Astrocyte of the hippocampus (primary cell): ENCODE measurements around the gene ELAPOR2.
"Not testable (repeated sequence)": the region's sequence is repeated elsewhere in the genome, so short reads cannot be mapped to it uniquely, and the experiment has no call there.

Source experiments
- DNase-seq: peaks from one replicate; pipeline ENCODE4 v3.0.0; 2011; ENCODE audit warnings: low read depth, low spot score

The ELAPOR2 gene

DNA sequence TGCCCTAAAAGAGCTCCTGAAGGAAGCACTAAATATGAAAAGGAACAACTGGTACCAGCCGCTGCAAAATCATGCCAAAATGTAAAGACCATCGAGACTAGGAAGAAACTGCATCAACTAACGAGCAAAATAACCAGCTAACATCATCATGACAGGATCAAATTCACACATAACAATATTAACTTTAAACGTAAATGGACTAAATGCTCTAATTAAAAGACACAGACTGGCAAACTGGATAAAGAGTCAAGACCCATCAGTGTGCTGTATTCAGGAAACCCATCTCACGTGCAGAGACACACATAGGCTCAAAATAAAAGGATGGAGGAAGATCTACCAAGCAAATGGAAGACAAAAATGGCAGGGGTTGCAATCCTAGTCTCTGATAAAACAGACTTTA, 17.9 kb downstream of the ELAPOR2 start:
- DNase-seq: not testable (repeated sequence)

DNA sequence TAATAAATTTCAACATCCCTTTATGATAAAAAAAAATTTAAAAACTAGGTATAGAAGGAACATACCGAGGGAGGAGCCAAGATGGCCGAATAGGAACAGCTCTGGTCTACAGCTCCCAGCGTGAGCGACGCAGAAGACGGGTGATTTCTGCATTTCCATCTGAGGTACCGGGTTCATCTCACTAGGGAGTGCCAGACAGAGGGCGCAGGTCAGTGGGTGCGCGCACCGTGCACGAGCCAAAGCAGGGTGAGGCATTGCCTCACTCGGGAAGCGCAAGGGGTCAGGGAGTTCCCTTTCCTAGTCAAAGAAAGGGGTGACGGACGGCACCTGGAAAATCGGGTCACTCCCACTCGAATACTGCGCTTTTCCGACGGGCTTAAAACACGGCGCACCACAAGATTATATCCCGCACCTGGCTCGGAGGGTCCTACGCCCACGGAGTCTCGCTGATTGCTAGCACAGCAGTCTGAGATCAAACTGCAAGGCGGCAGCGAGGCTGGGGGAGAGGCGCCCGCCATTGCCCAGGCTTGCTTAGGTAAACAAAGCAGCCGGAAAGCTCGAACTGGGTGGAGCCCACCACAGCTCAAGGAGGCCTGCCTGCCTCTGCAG, 19.7 kb downstream of the ELAPOR2 start:
- DNase-seq: not testable (repeated sequence)

GRCh38 chr7:87038993-87039690, 20.3 kb downstream of the ELAPOR2 start:
- DNase-seq: no peak

DNA sequence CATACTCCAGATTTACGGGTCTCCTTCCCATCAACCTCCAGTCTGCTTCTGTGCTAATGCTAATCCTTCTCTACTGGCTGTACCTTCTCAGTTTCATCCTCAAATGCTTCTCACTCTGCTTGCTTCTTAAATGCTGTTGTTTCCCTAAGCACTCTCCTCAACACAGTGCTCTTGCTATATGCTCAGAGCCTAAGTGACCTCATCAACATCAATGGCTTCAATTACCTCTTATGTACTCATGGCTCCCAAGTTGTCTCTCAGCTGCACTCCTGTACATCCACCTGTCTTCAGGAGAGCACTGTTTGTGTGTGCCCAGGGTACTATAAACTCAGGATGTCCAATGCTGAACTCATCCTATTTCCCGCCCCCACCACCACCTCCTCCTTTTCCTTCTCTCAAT, 22.5 kb downstream of the ELAPOR2 start:
- DNase-seq: no peak

DNA sequence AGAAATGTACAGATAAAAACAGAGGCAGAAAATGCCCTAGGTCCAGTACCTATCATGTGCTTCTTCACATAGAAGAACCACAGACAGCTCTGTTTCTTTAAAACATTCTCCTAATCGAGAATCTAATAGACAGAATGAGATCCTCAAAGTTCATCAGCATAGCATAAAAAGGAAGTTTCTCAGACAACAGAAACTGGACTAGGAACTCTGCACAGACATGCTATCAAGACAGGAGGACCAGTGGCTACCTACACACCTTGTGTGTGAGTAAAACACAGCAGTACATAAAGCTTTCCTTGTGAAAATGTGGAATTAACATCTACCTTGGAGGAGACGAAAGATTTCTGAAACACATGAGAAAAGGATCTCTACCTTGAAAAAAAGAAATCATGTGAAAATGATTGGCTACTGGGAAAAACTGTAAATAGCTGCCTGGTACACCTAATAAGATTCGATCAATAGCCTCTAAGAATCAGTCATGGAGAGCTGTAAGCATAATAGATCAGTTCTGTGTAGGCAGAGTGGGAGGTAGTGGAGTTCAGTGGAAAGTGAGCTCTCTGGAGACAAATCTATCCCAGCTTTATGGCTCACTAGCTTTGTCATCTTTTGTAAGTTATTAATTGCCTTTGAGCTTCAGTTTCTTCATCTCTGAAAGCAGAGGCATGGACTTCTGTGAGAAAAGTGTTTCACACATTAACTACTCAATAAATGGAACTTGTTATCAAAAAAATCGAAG, 26.7 kb downstream of the ELAPOR2 start:
- DNase-seq: no peak

- DNase-seq: no peak
These were observed 30.4 kb downstream of the ELAPOR2 start for GRCh38 chr7:87029078-87029477.

DNA sequence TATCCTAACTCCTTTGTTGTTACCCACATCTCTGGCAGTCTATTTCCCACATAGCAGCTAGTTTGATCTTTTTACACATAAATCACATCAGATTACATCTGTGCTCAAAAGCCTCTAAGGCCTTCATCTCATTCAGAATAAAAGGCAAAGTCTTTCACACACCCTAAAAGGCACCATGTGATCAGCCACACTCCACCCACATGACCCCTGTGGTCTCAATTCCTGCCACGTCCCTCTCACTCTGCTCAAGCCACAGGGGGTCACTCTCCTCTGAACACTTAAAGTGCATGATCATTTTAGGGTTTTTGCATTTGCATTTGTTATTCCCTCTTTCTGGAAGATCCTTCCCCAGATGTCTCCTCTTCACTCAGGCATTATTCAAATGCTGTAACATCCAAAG, 30.8 kb downstream of the ELAPOR2 start:
- no peak for DNase-seq

- DNase-seq: no peak
These were observed 31.6 kb downstream of the ELAPOR2 start for GRCh38 chr7:87027900-87028299.

GRCh38 chr7:87021285-87021684, 38.2 kb downstream of the ELAPOR2 start:
- no peak for DNase-seq

GRCh38 chr7:87016606-87017005, 42.8 kb downstream of the ELAPOR2 start:
- DNase-seq: no peak

DNA sequence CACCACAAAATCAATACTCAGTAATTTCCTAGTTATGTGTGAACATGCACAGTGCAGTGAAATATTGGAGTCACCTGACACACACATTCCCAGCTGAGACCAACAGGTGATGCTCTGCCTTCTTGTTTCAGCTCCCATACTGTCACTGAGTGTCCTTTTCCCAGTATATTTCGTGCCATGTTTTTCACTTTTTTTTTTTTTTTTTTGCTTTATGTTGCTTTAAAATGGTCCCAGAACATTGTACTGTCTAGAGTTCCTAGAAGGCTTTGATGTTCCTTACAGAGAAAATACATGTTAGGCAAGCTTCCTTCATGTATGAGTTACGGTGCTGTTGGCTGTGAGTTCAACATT, 45.6 kb downstream of the ELAPOR2 start:
- DNase-seq: no peak

- DNase-seq: no peak
These were observed 46.2 kb downstream of the ELAPOR2 start for GRCh38 chr7:87013136-87013839.
